Spleen (tissue), 7 donors: ENCODE measurements around the gene HBM.

Experiments used
- CTCF ChIP-seq, 11 experiments: fragments of 200-600 bp in 7 of 11; fragments of 450-650 bp in 4 of 11; sonication (generic) in 4 of 11; IDR thresholded peaks in 8 of 11; conservative IDR thresholded peaks in 3 of 11; 1 replicate in 7 of 11; 2 replicates in 4 of 11; pipeline versions ENCODE4 v1.4.0 to v1.8.0; 2016 to 2021; ENCODE audit warnings: antibody characterized with exemption in 11 of 11, inconsistent platforms in 4 of 11, mild to moderate bottlenecking in 1 of 11
- POLR2A ChIP-seq, 3 donors: fragments of 450-650 bp; IDR thresholded peaks; one replicate each; pipeline ENCODE4 v1.5.1; 2017; ENCODE audit warnings: antibody characterized with exemption in 3 of 3, mild to moderate bottlenecking in 1 of 3
- donor health status: DM: no; HTN: no; CAD: no; lungs with moderate emphysema.
- donor health status: DM: no; HTN: no; CAD: no.
- donor health status: DM: no; HTN: no; CAD: no.

- TF ChIP-seq CTCF (IDR thresholded peaks at IDR 0.05 in 8 of 11, conservative IDR thresholded peaks at IDR 0.05 in 3 of 11) (no peak), POLR2A (IDR thresholded peaks at IDR 0.05) (no peak)
Measured at GRCh38 chr16:130533-131173, 35.1 kb upstream of the HBM start.
